ENCODE results near the gene SLC9A4.

DNA sequence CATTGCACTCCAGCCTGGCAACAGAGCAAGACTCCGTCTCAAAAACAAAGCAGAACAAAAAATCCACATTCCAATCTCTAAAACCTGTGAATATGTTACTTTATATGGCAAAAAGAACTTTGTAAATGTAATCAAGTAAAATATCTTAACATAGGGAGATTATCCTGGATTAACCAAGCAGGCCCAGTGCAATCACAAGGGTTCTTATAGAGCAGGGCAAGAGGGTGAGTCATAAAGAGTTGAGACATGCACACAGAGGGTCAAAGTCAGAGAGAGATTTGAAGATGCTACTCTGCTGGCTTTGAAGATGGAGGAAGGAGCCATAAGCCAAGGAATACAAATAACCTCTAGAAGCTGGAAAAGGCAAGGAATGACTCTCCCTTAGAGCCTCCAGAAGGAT lies 85.4 kb downstream of the SLC9A4 start:
- TF ChIP-seq, protein P1, sequence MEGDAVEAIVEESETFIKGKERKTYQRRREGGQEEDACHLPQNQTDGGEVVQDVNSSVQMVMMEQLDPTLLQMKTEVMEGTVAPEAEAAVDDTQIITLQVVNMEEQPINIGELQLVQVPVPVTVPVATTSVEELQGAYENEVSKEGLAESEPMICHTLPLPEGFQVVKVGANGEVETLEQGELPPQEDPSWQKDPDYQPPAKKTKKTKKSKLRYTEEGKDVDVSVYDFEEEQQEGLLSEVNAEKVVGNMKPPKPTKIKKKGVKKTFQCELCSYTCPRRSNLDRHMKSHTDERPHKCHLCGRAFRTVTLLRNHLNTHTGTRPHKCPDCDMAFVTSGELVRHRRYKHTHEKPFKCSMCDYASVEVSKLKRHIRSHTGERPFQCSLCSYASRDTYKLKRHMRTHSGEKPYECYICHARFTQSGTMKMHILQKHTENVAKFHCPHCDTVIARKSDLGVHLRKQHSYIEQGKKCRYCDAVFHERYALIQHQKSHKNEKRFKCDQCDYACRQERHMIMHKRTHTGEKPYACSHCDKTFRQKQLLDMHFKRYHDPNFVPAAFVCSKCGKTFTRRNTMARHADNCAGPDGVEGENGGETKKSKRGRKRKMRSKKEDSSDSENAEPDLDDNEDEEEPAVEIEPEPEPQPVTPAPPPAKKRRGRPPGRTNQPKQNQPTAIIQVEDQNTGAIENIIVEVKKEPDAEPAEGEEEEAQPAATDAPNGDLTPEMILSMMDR (IDR thresholded peaks at IDR 0.05; ENCODE audit: low read depth, low read length, poor library complexity, severe bottlenecking), result no peak
- TF ChIP-seq EZH2phosphoT487 (IDR thresholded peaks at IDR 0.05; ENCODE audit: borderline replicate concordance, low read length), result no peak
